GM19372 (cell line): Measurements from ENCODE around the gene RTN3.
A peak's percentile ranks its signal among the peaks of the same experiment; 100 is the strongest.
"Not testable (repeated sequence)": the region's sequence is repeated elsewhere in the genome, so short reads cannot be mapped to it uniquely, and the experiment has no call there.

Experiments used
- ATAC-seq: cut with Tn5 transposase; IDR thresholded peaks from one replicate; pipeline ENCODE4 v1.9.1; 2021; ENCODE audit warnings: mild to moderate bottlenecking, low read depth, moderate library complexity; ENCODE audit not compliant: unreplicated experiment

The RTN3 gene, protein sequence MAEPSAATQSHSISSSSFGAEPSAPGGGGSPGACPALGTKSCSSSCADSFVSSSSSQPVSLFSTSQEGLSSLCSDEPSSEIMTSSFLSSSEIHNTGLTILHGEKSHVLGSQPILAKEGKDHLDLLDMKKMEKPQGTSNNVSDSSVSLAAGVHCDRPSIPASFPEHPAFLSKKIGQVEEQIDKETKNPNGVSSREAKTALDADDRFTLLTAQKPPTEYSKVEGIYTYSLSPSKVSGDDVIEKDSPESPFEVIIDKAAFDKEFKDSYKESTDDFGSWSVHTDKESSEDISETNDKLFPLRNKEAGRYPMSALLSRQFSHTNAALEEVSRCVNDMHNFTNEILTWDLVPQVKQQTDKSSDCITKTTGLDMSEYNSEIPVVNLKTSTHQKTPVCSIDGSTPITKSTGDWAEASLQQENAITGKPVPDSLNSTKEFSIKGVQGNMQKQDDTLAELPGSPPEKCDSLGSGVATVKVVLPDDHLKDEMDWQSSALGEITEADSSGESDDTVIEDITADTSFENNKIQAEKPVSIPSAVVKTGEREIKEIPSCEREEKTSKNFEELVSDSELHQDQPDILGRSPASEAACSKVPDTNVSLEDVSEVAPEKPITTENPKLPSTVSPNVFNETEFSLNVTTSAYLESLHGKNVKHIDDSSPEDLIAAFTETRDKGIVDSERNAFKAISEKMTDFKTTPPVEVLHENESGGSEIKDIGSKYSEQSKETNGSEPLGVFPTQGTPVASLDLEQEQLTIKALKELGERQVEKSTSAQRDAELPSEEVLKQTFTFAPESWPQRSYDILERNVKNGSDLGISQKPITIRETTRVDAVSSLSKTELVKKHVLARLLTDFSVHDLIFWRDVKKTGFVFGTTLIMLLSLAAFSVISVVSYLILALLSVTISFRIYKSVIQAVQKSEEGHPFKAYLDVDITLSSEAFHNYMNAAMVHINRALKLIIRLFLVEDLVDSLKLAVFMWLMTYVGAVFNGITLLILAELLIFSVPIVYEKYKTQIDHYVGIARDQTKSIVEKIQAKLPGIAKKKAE

DNA sequence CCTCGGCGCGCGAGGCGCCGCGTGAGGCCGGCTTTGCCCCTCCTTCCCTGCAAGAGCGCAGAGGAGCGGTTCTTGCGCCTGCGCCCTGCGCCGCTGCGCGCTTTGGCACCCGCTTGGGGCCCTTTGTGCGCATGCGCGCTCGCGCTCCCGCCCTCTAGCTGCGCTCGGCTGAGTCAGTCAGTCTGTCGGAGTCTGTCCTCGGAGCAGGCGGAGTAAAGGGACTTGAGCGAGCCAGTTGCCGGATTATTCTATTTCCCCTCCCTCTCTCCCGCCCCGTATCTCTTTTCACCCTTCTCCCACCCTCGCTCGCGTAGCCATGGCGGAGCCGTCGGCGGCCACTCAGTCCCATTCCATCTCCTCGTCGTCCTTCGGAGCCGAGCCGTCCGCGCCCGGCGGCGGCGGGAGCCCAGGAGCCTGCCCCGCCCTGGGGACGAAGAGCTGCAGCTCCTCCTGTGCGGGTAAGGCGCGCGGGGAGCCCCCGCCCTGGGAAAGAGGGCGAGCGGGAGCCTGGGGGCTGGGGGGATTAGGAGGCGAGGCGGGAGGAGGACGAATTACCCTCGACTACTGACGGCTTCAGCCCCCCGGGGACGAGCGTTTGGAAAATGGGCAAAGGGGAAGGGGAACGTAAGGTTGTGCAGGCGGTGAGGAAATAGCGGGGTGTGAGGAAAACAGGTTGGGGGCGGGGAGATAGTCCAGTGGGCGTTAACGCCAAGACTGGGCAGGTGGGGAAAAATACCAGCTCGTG lies at the start of gene RTN3:
TSS of gene RTN3 (plus strand) at position 180 of the 745 bp plus-strand sequence. CDS start at position 317, 137 bp downstream.
- peak; percentile 89 for ATAC-seq

- no peak for ATAC-seq
Observed at GRCh38 chr11:63635762-63636465, 45.4 kb upstream of the RTN3 start.

- ATAC-seq: not testable (repeated sequence)
Observed at GRCh38 chr11:63638436-63638835, 42.9 kb upstream of the RTN3 start.

DNA sequence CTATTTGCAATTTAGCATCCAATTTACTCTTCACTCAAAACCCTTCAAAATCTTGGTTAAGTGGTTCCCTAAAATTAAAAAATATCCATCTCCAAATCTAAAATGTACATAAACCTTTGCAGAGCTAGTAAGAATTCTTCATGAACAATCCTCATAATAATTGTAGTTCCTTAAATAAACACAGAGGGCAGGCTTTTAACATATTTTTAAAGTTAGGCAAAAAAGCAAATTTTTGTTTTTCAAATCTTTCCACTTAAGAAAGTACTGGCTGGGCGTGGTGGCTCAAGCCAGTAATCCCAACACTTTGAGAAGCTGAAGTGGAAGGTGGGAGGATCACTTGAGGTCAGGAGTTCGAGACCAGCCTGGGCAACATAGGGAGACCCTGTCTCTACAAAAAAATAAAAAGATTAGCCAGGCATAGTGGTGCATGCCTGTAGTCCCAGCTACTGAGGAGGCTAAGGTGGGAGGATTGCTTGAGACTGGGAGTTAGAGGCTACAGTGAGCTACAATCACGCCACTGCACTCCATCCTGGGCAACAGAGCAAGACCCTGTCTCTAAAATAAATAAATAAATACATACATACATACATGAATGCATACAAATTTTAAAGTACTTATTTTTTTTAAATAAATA lies 42.0 kb upstream of the RTN3 start:
- ATAC-seq: no peak

- no peak for ATAC-seq
Observed at GRCh38 chr11:63641727-63642126, 39.6 kb upstream of the RTN3 start.

- ATAC-seq: no peak
Observed at GRCh38 chr11:63643205-63643604, 38.1 kb upstream of the RTN3 start.

DNA sequence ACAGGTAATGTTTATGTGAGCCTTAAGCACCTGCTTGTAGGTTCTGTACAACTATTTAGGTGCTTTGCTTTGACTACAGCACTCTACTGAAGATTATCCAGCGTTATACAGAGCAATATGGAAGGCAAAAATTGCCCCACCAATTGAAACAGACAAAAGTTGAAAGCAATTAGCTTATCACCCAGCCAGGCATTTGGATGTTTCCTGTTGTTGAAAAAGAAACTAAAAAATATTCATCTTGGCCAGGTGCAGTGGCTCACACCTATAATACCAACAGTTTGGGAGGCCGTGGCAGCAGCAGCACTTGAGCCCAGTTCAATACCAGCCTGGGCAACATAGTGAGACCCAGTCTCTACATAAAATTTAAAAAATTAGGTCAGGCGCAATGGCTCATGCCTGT lies 28.6 kb upstream of the RTN3 start:
- no peak for ATAC-seq

DNA sequence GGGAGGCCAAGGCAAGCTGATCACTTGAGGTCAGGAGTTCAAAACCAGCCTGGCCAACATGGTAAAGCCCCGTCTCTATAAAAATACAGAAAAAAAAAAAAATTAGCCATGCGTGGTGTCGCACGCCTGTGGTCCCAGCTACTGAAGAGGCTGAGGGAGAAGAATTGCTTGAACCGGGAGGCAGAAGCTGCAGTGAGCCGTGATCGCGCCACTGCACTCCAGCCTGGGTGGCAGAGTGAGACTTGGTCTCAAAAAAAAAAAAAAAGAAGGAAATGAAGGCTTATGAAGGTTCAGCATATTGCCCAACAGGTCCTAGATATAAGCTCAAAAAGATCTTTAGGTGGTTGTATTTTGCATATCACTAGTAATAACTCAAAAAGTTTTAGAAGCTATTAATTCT lies 20.3 kb upstream of the RTN3 start:
- no peak for ATAC-seq

DNA sequence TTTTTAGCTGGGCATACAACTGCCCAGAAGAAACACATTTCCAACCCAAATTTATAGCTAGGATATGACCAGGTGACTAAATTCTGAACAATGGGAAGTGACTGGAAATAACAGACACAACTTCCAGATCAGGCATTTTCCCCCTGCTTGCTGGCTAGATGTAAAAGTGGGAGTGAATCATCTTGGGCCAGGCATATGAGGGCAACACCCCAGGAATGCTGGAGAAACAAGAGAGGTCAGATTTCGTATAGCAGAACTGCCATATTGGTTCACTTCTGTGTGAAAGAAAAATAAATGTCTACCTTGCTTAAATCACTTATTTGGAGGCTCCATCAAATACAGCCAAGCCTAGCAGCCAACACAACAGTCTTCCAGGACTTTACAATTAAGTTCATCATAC lies 17.5 kb upstream of the RTN3 start:
- no peak for ATAC-seq

- no peak for ATAC-seq
Observed at GRCh38 chr11:63666874-63667273, 14.4 kb upstream of the RTN3 start.

DNA sequence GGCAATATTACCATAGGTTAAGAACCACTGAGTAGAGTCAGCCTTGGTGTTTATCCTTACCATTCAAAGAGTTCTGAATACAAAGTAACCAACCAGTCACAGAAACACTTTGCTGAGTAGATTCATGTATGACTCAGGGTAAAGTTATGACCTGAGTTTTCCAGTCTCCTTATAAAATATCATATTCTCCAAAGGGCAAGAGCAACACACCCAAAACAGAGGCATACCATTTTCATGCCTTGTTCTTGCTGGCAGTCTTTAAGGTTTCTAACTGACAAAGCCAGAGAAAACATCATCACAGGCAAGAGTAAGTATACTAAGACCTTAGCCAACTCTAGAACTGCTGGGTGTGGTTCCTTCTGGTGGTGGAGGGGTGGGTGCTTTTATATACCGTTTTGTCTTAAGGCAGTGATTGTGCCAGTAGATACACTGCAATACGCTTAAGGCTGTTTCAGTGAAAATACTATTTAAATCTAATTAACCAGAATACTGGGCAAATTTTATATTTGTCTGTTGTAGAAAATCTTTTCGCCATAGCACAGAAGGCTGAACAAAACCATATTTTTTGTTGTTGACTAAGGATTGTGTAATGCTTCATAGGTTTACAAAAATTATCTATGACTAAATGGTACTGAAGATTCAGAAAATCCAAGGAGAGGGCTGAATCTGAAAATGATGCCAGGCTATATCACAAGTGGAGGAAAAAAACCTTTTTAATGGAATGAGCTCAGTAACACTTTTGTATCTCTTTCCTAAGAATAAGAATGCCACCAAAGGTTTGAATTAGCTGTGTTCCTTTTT lies 13.1 kb upstream of the RTN3 start:
- no peak for ATAC-seq

- ATAC-seq: no peak
Observed at GRCh38 chr11:63670096-63670432, 11.2 kb upstream of the RTN3 start.

DNA sequence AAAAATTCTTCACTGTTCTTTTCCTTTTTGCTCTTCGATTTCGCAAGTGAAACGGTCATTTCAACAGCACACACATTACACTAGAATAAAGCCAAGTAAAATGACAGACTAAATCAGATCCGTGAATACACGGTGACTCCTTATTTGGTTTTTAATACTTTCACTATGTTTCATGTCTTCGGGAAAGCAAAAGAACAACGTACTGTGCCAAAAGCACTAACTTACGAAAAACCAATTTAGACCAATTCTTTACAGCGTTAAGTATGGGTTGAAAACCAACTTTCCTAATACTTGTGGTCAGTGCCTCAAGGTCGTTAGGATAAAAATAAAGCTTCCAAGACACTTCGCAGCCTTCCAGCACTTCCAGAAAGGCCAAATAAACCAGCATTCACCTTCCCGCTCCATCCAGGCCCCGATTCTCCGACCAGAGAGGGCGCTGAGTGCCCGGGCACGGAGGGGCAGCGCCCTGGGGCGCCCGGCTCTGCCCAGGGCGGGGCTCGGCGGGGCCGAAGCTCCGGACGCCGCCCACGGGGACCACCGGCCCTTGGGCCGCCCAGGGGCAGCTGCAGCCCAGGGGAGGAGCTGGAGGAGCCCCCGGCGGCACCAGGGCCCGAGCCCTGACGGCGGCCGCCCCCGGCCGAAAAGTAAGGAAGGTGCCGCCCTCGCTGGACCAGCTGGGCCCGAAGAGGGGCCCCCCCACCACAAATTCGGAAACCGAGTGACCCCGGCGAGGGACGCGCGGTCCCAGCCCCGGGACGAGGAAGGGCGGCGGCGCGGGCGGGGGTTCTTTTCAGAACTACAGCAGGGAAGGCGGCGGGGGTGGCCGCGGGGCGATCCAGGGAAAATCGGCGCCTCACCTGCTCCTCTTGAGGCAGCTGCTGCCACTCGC lies 10.6 kb upstream of the RTN3 start:
- peak; percentile 33 for ATAC-seq

DNA sequence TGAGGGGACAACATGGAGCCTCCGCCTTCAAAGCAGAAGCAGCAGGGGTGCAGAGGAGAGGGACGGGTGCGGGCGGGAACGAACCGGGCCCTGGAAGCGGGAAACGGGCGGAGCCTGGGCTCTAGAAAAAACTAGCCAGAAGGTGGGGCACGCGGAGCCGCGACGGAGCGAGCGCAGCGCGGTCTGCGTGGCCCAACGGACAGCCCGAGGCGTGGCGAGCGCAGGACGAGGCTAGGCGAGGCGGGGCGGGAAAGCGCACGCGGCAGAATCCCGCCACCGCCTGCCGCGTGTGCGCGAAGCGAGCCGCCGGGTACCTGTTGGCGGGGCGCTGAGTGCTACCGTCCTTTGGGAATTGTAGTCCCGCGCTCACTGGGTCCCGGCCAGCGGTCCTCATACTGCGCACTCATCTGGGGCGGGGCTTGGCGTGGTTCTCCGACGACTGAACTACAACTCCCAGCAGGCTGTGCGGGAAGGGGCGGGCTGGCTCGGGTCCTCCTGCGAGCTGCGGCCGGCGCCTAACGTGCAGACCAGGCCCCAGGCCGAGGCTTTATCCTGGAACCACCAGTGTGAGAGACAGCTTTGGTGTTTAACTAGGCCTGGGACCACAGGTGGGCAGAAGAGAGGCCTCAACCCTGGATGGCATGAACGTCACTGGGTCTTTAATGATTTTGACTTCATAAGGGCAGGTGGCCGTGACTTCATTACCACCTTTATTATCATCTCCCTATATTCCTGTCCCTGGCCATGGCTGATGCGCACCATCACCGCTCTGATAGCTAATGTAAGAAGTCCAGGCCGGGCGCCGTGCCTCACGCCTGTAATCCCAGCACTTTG lies 9.8 kb upstream of the RTN3 start, which contains the start of gene ATL3:
TSS of gene ATL3 (minus strand) at position 55 of the 834 bp plus-strand sequence. CDS start at position 14, 41 bp downstream.
- peak; percentile 83 for ATAC-seq

DNA sequence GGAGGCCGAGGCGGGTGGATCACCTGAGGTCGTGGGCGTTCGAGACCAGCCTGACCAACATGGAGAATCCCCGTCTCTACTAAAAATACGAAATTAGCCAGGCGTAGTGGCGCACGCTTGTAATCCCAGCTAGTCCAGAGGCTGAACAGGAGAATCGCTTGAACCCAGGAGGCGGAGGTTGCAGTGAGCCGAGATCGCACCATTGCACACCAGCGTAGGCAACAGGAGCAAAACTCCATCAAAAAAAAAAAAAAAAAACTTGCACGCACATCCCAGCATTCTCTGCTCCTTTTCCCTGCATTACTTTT lies 9.2 kb upstream of the RTN3 start:
- ATAC-seq: no peak

- ATAC-seq: no peak
Observed at GRCh38 chr11:63672936-63673539, 8.3 kb upstream of the RTN3 start.

DNA sequence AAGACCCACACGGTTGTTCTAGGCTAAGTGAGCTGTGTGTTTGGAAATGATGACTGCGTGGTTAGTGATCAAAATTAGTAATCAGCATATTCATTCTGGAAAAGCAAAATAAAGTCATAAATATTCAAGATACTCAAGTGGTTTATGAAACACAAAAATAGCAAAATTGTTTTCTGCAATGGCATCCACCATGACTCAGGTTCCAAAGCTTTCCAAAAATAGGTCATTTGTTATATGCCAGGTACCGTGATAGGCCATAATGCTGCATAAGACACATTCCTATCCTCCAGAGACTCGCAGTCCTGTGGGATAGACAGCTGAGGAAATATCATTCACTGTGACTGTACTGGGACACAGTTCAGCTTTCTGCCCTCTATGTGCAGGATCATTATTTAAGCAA lies 7.7 kb upstream of the RTN3 start:
- ATAC-seq: no peak
